GM18502 (cell line): ENCODE data around the gene TRIM41.
"Not testable (repeated sequence)": the region's sequence is repeated elsewhere in the genome, so short reads cannot be mapped to it uniquely, and the experiment has no call there.

ENCODE experiments used
- ATAC-seq: cut with Tn5 transposase; IDR thresholded peaks from one replicate; pipeline ENCODE4 v1.9.1; 2021; ENCODE audit warnings: mild to moderate bottlenecking; ENCODE audit not compliant: unreplicated experiment, poor library complexity

The TRIM41 gene

DNA sequence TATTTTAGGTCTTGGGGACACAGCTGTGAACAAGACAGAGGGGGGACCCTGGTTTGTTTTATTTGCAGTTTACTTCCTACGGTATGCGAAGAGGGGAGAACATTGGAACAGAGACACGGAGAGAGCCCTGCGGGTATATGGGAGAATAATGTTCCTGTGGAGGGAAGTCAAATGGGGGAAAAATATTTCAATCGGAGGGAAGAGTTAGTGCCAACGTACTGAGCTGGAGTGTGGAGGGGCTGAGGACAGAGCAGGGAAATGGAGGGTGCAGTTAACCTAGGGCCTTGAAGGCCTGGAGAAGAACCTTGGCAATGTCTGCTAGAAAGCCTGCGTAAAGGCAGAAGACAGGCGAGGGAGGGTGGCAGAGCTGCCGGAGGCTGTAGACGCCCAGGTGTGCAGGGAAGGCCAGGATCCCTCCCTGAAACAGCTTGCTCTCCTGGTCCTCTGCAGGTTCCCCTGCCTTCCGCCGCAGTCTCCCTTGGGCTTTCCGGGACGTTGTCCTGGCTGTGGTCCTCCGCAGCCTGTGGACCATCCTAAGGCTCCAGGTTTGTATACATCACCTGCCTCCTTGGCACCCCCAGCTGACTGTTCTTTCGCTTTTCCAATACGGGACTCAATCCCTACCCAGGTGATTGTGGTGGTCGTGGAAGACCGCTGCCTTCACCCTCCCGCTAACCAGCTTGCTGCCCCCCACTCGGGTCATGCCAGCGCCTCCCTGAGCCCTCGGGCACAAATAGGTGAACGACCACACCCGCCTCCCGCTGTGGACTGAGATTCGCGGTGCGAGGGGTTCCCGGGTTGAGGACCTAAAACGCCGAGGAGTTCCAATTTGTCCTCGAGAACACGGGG is 22.6 kb downstream of the TRIM41 start:
- ATAC-seq: peak; percentile 7

DNA sequence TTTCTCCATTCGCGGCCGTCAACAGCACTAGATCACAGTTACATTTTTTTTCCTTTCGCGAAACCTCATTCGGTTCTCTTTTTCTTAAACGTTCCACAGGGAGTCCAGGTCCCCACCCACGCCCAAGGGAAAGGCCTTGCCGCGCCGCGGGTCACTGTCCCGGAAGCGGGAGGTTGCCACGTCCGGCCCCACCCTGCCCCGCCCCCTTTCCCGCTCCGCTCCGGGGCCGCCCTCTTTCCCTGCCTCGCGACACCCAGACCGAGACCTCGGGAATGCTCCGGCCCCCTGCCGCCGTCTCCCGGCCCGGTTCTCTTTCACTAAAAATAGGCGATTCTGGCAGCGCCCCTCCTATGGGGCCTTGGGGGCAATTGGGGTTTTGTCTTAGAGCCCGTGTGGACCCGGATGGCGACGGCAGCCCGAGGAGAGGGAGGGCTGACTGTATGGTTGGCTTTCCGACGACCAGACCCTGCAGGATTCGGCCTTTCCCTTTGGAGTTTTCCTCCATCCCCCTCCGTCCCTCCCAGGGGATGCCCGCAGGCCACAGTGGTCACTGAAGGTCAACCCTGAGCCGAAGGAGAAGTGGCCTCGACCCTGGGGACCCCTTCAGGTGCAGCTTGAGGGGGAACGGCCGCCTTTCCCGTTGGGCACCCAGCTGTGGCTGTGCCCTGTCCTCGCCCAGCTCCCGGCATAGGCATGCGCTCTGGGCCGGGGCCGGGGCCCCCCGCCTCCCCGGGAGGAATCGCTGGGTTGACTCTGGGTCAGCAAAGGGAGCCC is 23.4 kb downstream of the TRIM41 start:
- ATAC-seq: peak; percentile 49

- no peak for ATAC-seq
Observed at GRCh38 chr5:181248277-181248676, 25.2 kb downstream of the TRIM41 start.

DNA sequence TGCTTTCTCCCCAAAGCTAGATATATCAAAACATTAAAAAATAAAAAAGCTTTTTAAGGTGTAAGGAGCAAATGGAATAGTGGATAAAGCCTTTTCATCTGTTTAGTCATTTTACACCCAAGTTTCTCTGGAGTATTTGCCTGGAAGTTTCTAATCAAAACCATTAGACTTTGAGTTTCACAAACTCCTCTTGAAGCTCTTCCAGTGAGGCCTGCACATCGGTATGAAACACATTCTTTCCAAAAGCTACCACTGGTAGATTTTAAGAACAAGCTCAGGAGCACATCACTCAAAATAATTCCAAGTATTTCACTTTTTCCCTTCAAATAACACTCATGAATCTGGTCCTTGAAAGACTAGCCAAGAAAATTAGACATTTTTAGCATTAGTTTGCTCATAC is 32.2 kb downstream of the TRIM41 start:
- ATAC-seq: no peak

DNA sequence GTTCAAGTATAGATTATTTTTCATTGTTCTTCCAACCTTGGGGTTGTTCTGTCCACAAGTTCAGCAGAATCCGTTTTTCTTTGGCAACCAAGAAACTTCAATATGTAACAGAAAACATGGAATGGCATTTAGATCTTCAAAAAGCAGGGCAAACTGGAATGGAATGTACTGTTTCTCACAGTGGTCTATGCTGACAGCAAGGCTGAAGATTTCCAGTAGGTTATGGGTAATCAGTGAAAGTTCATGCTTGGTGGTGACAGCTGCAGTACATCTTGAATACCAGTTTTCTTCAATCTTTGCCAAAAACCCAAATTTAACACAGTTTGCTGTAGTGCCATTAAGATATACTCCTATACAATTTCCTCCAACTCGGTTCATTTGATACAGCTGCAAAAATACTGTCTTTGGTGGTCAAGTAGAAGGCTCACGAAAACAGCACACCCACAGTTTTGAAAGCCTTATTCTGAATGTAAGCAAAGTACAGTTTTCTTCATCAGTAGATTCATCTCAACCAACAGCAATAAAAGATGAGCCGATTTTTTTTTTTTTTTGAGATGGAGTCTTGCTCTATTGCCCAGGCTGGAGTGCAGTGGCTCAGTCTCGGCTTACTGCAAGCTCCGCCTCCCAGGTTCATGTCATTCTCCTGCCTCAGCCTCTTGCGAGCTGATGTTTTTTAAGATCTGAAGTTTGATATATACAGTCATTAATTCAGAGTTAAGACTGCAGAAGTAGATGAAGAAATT is 32.9 kb downstream of the TRIM41 start:
- no peak for ATAC-seq

DNA sequence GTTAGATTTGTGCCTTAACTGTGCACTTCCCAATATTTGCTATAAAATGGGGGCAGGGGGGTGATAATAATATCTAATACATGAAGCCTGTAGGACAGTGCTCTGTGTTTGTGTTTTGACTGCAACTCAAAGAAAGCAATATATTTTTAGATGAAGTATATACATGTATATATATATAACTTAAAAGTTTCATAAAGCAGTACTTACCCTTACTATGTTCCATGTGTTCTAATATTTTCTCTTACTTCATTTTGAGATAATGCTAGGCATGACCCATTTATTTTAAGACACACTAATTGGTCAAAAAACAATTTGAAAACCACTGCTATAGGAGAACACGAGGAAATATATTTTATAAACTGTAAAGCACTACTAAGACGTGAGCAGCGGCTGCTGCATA is 35.5 kb downstream of the TRIM41 start:
- ATAC-seq: no peak

DNA sequence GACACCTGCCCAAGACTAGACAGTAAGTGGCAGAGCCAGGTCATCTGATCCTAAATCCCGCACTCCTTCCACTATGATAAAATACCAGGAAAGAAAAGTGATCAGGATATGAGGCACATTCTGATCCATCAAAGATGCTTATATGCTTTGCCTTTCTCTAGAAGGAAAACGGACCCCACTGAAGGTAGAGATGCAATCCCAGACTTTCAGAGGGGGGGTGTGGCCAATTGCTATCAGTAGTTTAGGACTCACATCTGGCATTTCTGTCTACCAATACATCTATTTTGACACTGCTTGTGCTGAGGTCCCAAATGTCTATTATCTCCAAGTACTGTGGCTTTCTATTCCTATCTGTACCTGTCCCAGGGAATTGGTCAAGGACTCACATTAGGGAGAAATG is 36.2 kb downstream of the TRIM41 start:
- ATAC-seq: no peak

- ATAC-seq: no peak
Observed at GRCh38 chr5:181259974-181260719, 37.1 kb downstream of the TRIM41 start.

DNA sequence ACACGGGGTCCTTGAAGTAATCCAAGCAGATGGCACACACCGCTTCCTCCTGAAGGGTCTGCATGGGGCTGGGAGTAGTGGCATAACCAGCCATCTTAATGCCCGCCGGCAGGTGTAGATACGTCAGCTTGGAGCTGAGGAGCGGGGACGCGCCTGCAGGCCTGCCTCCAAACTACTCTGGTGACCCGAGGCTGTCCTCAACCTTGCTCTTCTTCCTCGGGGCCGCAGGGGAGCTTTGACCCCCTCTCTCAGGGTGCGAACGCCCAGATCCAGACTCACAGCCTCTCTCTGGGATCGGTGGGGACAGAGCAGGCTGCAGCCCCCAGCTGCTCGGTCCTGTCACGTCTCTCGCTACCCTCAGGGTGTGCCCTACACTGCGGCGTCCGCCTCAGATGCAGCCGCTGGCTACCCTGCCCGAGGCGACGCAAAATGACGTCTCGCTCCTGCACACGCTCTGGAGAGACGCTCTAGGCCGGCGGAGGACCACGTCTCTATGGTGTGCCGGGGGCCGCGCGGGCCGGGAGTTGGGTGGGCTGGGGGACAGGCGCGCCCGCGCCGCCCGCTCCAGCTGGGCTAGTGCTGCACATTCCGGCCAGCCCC is 37.7 kb downstream of the TRIM41 start, which contains the start of gene TRIM52:
Gene TRIM52 (minus strand): TSS at position 424 of the 600 bp plus-strand sequence. CDS start 330 bp downstream, at position 94.
- ATAC-seq: peak; percentile 81

- peak; percentile 62 for ATAC-seq
Observed at GRCh38 chr5:181261320-181262049, 38.4 kb downstream of the TRIM41 start.

- ATAC-seq: no peak
Observed at GRCh38 chr5:181263633-181264032, 40.6 kb downstream of the TRIM41 start.

GRCh38 chr5:181265092-181265671 is 42.1 kb downstream of the TRIM41 start:
- no peak for ATAC-seq

DNA sequence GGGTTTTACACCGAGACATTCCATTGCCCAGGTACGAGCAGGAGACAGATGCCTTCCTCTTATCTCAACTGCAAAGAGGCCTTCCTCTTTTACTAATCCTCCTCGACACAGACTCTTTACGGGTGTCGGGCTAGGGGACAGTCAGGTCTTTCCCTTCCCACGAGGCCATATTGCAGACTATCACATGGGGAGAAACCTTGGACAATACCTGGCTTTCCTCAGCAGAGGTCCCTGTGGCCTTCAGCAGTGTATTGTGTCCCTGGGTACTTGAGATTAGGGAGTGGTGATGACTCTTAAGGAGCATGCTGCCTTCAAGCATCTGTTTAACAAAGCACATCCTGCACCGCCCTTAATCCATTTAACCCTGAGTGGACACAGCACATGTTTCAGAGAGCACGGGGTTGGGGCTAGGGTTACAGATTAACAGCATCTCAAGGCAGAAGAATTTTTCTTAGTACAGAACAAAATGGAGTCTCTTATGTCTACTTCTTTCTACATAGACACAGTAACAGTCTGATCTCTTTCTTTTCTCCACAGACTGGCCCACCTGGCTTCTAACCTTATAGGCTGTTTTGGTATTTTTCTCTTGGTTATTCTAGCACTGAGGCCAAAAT is 44.3 kb downstream of the TRIM41 start:
- not testable (repeated sequence) for ATAC-seq

GRCh38 chr5:181267907-181268306 is 44.8 kb downstream of the TRIM41 start:
- not testable (repeated sequence) for ATAC-seq

- no peak for ATAC-seq
Observed at GRCh38 chr5:181271081-181271480, 48.0 kb downstream of the TRIM41 start.

DNA sequence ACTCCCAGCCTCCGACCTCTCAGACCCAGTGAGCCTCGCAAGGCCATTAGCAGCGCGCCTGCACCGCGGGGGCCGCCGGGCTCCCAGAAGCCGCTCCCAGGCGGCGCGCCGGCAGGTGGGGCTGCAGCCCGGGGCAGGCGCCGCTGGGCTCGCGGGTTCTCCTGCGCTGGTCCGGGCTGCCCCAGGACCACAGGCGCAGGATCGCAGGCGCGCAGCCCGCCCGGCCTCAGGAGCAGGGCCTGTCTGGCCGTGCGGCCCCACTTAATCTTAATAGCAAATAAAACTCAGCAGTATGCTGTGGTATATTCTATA is 50.3 kb downstream of the TRIM41 start:
- not testable (repeated sequence) for ATAC-seq

DNA sequence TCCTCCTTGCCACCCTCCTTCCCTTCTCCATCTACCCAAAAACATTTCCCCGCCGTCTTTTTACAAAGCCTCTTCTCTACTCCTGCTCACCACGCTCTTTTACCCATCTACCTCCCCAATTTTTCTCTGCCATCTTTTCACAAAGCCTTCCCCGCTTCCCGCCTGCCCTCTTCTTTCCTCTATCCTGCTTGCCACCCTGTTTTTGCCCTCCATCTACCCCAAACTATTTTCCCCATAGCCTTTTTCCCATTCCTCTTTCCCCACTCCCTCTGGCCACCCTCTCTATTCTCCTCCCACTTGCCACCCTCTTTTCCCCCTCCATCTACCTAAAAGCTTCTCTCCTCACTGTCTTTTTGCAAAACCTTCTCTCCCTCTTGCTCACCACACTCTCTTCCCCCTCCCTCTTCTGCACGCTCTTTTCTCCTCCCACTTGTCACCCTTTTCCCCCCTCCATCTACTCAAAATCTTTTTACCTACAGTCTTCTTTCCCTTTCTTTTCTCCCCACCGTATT is 57.2 kb downstream of the TRIM41 start:
- ATAC-seq: no peak
